OCI-LY7 (cell line): ENCODE measurements around the gene FAM163B. TPM values are rescaled to one million over a fixed set of nuclear protein-coding genes. Genes with fewer than 3 reads are reported as not detected.

Experiments used
- BruUV-seq: library from RNA; stranded (reverse); fragments of 400-500 nt; replicated peaks from 2 replicates; lab custom pipeline; 2021; lab: Mats Ljungman, UMichigan
- CTCF ChIA-PET: fragments of 300-600 bp; sonication (Branson Sonifier 250); formaldehyde crosslinking; loops from one replicate; lab custom pipeline; 2022; ENCODE audit warnings: antibody characterized with exemption; ENCODE audit not compliant: unreplicated experiment; lab: Charles Lee
- POLR2A ChIA-PET: fragments of 300-600 bp; sonication (Branson Sonifier 250); formaldehyde crosslinking; loops from one replicate; lab custom pipeline; 2022; ENCODE audit warnings: antibody characterized with exemption; lab: Charles Lee
- DNase-seq: peaks from one replicate; pipeline ENCODE4 v3.0.0-alpha.2; 2015; ENCODE audit warnings: low spot score
- H2AFZ ChIP-seq: fragments of 200-600 bp; sonication (generic), shearing (Covaris generic); 2 replicates; pipeline ENCODE4 v1.6.1; 2014; ENCODE audit warnings: mild to moderate bottlenecking, antibody characterized with exemption, low read length, moderate library complexity
- H3K27ac ChIP-seq: fragments of 200-600 bp; sonication (generic); 2 replicates; pipeline ENCODE4 v1.5.1; 2014; ENCODE audit warnings: mixed run types, low read depth, mild to moderate bottlenecking, moderate library complexity, low read length, inconsistent platforms; ENCODE audit not compliant: poor library complexity, severe bottlenecking
- H3K36me3 ChIP-seq: fragments of 200-600 bp; sonication (generic); 2 replicates; pipeline ENCODE4 v1.6.1; 2014; ENCODE audit warnings: mild to moderate bottlenecking, antibody characterized with exemption, low read length, moderate library complexity, mixed read lengths; ENCODE audit not compliant: insufficient read depth
- H3K4me1 ChIP-seq: fragments of 200-600 bp; sonication (generic); 2 replicates; pipeline ENCODE4 v1.5.1; 2014; ENCODE audit warnings: mild to moderate bottlenecking, low read length; ENCODE audit not compliant: insufficient read depth, poor library complexity, severe bottlenecking
- H3K4me2 ChIP-seq: fragments of 200-600 bp; sonication (generic); 2 replicates; pipeline ENCODE4 v1.6.1; 2014; ENCODE audit warnings: mild to moderate bottlenecking, low read length
- H3K4me3 ChIP-seq: fragments of 200-600 bp; sonication (generic); 2 replicates; pipeline ENCODE4 v1.5.1; 2014; ENCODE audit warnings: mild to moderate bottlenecking, low read depth, low read length; ENCODE audit not compliant: poor library complexity, severe bottlenecking
- H3K79me2 ChIP-seq: fragments of 200-600 bp; sonication (generic); 2 replicates; pipeline ENCODE4 v1.6.1; 2016; ENCODE audit warnings: low read depth, mild to moderate bottlenecking, low read length, moderate library complexity, mixed read lengths; ENCODE audit not compliant: insufficient read depth
- H3K9me2 ChIP-seq: fragments of 200-600 bp; sonication (generic); 2 replicates; pipeline ENCODE4 v1.6.1; 2016; ENCODE audit warnings: mild to moderate bottlenecking, low read length, mixed read lengths; ENCODE audit not compliant: insufficient read depth
- H3K9me3 ChIP-seq: fragments of 200-600 bp; sonication (generic); 2 replicates; pipeline ENCODE4 v1.6.1; 2014; ENCODE audit warnings: mild to moderate bottlenecking, mixed run types, low read length, mixed read lengths
- H4K20me1 ChIP-seq: fragments of 200-600 bp; sonication (generic); 2 replicates; pipeline ENCODE4 v1.6.1; 2014; ENCODE audit warnings: mild to moderate bottlenecking, antibody characterized with exemption, low read length, moderate library complexity, mixed read lengths; ENCODE audit not compliant: insufficient read depth
- EZH2phosphoT487 ChIP-seq: fragments of 200-600 bp; sonication (generic); IDR thresholded peaks from 2 replicates; pipeline ENCODE4 v1.6.1; 2018; ENCODE audit warnings: low read depth, borderline replicate concordance, mild to moderate bottlenecking, mixed run types, antibody characterized with exemption, low read length, moderate library complexity, mixed read lengths
- intact Hi-C: fragments of 100-400 bp; cut with micrococcal nuclease; formaldehyde crosslinking; loops from one replicate; pipeline ENCODE4 v1.10.0; 2022; ENCODE audit not compliant: unreplicated experiment
- total RNA-seq, 2 experiments: library from RNA; depleted of rRNA in 1 of 2; stranded (reverse); fragments of >200 nt in 1 of 2; shearing (Covaris generic) in 1 of 2; gene quantifications; 2 replicates each; pipeline ENCODE4 v1.2.3, GENCODE V29; 2014 to 2022
- TF ChIP-seq, protein P1 (sequence below): fragments of 200-600 bp; sonication (generic); conservative IDR thresholded peaks from 2 replicates; pipeline ENCODE4 v1.5.1; 2014; ENCODE audit warnings: mild to moderate bottlenecking, antibody characterized with exemption, low read length, moderate library complexity, mixed read lengths

The FAM163B gene
- total RNA-seq, 2 experiments from 2014 or later, result 2.6 to 7.8 TPM

DNA sequence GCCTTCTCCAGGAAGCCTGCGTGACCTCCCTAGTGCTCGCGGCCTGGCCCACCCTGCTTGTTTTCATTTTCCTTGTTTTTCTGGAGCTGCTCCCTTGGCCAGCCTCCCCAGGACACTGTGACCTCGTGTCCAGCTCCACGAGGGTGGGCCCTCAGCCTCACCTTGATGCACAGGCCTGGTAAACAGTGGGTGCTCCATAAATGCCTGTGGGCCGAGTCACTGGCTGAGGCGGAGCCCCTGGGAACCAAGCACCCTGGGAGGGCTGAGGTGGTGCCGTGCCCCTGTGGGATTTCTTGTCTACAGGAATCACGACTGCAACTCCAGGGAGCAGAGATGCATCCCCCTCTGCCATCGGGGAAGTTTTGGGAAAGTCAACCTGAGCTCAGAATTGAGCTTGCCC lies 17.2 kb downstream of the FAM163B start:
- POLR2A ChIA-PET, result no interaction called here

DNA sequence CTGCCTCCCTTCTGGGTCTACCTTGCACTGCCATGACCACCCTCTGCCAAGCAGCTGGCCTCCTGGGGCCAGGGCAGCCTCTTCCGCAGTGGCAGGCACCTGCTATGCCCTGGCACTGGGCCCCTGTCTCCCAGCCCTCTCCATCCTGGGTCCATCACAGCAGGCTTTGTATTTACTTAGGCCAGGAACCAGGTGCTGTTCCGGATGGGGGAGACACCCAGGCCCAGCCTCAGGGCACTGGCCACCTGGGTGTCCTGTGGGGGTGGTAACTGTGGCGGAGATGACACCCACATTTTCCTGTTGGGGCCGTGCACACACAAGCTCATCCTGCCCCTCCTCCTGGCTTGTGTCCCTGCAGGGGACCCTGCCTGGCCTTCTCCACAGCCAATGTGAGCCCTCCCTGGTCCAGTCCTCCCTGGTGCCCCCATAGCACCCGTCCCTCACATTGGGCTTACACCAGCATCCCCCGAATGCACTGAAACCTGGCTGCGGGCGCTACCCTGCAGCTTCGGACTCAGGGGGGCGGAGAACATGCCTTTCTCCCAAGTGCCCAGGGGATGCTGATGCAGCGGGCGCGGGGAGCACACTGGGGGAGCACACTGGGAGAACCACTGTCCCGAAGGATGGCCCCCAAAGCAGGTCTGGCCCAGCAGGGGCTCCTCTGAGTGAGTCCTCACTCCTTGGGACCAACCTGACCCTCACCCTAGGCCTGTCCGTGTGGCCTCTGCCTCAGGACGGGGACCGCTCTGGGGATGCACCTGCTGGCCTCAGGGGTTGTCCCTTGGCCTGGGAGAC lies 17.9 kb downstream of the FAM163B start:
- ChIA-PET CTCF (no interaction called here), POLR2A (no interaction called here)
- H2AFZ ChIP-seq, result no peak overlapping the region
- no peaks in the 10 kb centered on the region for H3K36me3 ChIP-seq
- H3K79me2 ChIP-seq, result no peaks in the 10 kb centered on the region
- intact Hi-C loops, result no loop called here
- DNase-seq, result no peak
- TF ChIP-seq, protein P1, sequence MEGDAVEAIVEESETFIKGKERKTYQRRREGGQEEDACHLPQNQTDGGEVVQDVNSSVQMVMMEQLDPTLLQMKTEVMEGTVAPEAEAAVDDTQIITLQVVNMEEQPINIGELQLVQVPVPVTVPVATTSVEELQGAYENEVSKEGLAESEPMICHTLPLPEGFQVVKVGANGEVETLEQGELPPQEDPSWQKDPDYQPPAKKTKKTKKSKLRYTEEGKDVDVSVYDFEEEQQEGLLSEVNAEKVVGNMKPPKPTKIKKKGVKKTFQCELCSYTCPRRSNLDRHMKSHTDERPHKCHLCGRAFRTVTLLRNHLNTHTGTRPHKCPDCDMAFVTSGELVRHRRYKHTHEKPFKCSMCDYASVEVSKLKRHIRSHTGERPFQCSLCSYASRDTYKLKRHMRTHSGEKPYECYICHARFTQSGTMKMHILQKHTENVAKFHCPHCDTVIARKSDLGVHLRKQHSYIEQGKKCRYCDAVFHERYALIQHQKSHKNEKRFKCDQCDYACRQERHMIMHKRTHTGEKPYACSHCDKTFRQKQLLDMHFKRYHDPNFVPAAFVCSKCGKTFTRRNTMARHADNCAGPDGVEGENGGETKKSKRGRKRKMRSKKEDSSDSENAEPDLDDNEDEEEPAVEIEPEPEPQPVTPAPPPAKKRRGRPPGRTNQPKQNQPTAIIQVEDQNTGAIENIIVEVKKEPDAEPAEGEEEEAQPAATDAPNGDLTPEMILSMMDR, result no peak
- no peak for TF ChIP-seq EZH2phosphoT487
- no peaks in the 10 kb centered on the region for H4K20me1 ChIP-seq
- H3K27ac ChIP-seq, result no peak overlapping the region
- peaks cover 5% of the 10 kb centered on the region; the same call in 1 of the 2 replicates for H3K9me3 ChIP-seq
- H3K4me3 ChIP-seq, result no peak overlapping the region
- peaks cover 10% of the 10 kb centered on the region for H3K4me1 ChIP-seq
- no peaks in the 10 kb centered on the region for H3K9me2 ChIP-seq
- H3K4me2 ChIP-seq, result no peak overlapping the region
- no TSS peak for BruUV-seq

More for the DNA sequence above, 17.2 kb downstream of the FAM163B start:
- no peaks in the 10 kb centered on the region for H4K20me1 ChIP-seq
- H3K4me1 ChIP-seq, result peaks cover 3% of the 10 kb centered on the region
- H3K27ac ChIP-seq, result no peak overlapping the region
- no peak for DNase-seq
- no peak overlapping the region for H3K4me3 ChIP-seq
- no peaks in the 10 kb centered on the region for H3K79me2 ChIP-seq
- no TSS peak for BruUV-seq
- H3K36me3 ChIP-seq, result no peaks in the 10 kb centered on the region
- CTCF ChIA-PET, result no interaction called here
- H3K4me2 ChIP-seq, result no peak overlapping the region
- peaks cover 11% of the 10 kb centered on the region for H3K9me3 ChIP-seq
- no peak for TF ChIP-seq EZH2phosphoT487
- TF ChIP-seq, protein P1, result no peak
- no peak overlapping the region for H2AFZ ChIP-seq
- H3K9me2 ChIP-seq, result no peaks in the 10 kb centered on the region
- intact Hi-C loops, result no loop called here

DNA sequence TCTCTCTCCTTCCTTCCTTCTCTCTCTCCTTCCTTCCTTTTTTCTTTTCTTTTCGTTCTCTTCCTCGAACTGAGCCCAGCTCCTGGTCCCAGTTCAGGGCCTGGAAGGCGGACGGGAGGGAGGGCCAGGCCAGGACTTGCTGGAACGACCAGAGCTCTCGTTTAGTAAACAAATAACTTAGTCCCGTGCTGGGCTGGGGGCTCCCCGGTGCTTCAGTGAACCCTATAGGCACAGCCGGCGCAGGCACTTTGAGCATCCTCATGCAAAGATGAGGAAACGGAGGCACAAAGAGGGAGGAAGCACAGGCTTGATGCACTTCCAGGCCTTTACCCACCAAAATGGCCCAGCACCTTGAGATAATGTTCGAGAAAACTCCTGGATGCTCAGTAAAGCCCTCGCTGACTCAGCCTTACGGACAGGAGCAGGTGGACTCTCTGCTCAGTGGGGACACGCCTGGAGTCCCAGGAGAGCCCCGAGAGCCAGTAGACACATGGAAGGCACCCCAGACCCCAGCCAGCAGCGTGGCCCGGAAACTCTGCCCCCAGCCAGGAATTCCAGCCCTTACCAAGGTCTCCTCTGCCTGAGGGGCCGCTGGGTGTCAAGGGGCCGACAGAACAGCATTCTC lies 18.8 kb downstream of the FAM163B start:
- Histone ChIP-seq H3K9me2 (no peaks in the 10 kb centered on the region), H3K36me3 (no peaks in the 10 kb centered on the region), H3K9me3 (peaks cover 5% of the 10 kb centered on the region; the same call in 1 of the 2 replicates), H4K20me1 (no peaks in the 10 kb centered on the region), H3K27ac (no peak overlapping the region), H3K4me3 (no peak overlapping the region), H3K4me1 (peaks cover 19% of the 10 kb centered on the region), H2AFZ (no peak overlapping the region), H3K79me2 (no peaks in the 10 kb centered on the region), H3K4me2 (no peak overlapping the region)
- CTCF ChIA-PET, result no interaction called here
- TF ChIP-seq, protein P1, result no peak
- TF ChIP-seq EZH2phosphoT487, result no peak
- intact Hi-C loops, result no loop called here
- DNase-seq, result no peak
- no TSS peak for BruUV-seq
- POLR2A ChIA-PET, result no interaction called here
